K562 (cell line): ENCODE results near the gene TNNT1. TPM values are rescaled to one million over a fixed set of nuclear protein-coding genes. Genes with fewer than 3 reads are reported as not detected.
A peak's percentile ranks its signal among the peaks of the same experiment; 100 is the strongest.

Experiments used
- C11orf30 ChIP-seq: fragments of 450-650 bp; IDR thresholded peaks from 2 replicates; pipeline ENCODE4 v1.6.1; 2016; ENCODE audit warnings: low read depth, mild to moderate bottlenecking
- DACH1 ChIP-seq: fragments of 450-650 bp; IDR thresholded peaks from 2 replicates; pipeline ENCODE4 v1.6.1; 2018; ENCODE audit not compliant: partially characterized antibody
- ELF4 ChIP-seq: fragments of 450-650 bp; formaldehyde crosslinking; IDR thresholded peaks from 2 replicates; pipeline ENCODE4 v1.4.0; 2022; ENCODE audit warnings: missing genetic modification characterization
- ETV1 ChIP-seq: fragments of 450-650 bp; conservative IDR thresholded peaks from 2 replicates; pipeline ENCODE4 v1.6.1; 2016; ENCODE audit warnings: missing genetic modification characterization, control low read depth, low read depth, missing compliant biosample characterization
- GTF2A2 ChIP-seq: IDR thresholded peaks from 2 replicates; pipeline ENCODE4 v1.6.1; 2016; ENCODE audit warnings: mild to moderate bottlenecking, missing genetic modification characterization, missing compliant biosample characterization
- MEIS2 ChIP-seq: fragments of 450-650 bp; IDR thresholded peaks from 2 replicates; pipeline ENCODE4 v1.6.1; 2014; ENCODE audit warnings: mild to moderate bottlenecking; ENCODE audit not compliant: partially characterized antibody
- PCBP2 ChIP-seq: fragments of 200-400 bp; formaldehyde crosslinking; IDR thresholded peaks from 2 replicates; pipeline ENCODE4 v1.6.1; 2018; ENCODE audit warnings: low read length, low read depth, mild to moderate bottlenecking, moderate library complexity; ENCODE audit not compliant: poor library complexity, severe bottlenecking
- SFPQ ChIP-seq: fragments of 200-400 bp; formaldehyde crosslinking; IDR thresholded peaks from 2 replicates; pipeline ENCODE4 v1.6.1; 2017; ENCODE audit warnings: mild to moderate bottlenecking, low read depth, low read length, moderate library complexity
- SP1 ChIP-seq: sonication (generic); formaldehyde crosslinking; IDR thresholded peaks from 2 replicates; pipeline ENCODE4 v1.8.1; 2022; ENCODE audit warnings: mild to moderate bottlenecking, missing genetic modification reagents
- STAT5A ChIP-seq: IDR thresholded peaks from 2 replicates; pipeline ENCODE4 v1.6.1; 2012; ENCODE audit warnings: low read length, inconsistent platforms, borderline replicate concordance
- ZNF449 ChIP-seq: fragments of 250-450 bp; sonication (Bioruptor Pico); IDR thresholded peaks from 2 replicates; pipeline ENCODE4 v1.8.0; 2022; ENCODE audit warnings: moderate library complexity, mild to moderate bottlenecking, inconsistent platforms
- ZNF707 ChIP-seq: fragments of 250-450 bp; sonication (Bioruptor Pico); conservative IDR thresholded peaks from 2 replicates; pipeline ENCODE4 v1.8.0; 2022; ENCODE audit warnings: inconsistent platforms, mild to moderate bottlenecking, moderate library complexity
- polyA plus RNA-seq, 8 experiments: library from polyadenylated mRNA; depleted of rRNA in 4 of 8; stranded (reverse) in 5 of 8; unstranded in 3 of 8; fragments of >200 nt; fragmentation: Nextera tagmentation in 2 of 8; fragmentation: Illumina TruSeq in 1 of 8; extraction: Ambion mirVana in 2 of 8; extraction: Trizol in 1 of 8; gene quantifications; 2 replicates each; pipeline versions ENCODE4 v1.2.1 to v1.2.3, GENCODE V29; 2011 to 2014; ENCODE audit warnings: inconsistent platforms in 1 of 8, missing spikeins in 1 of 8
- total RNA-seq, 7 experiments: library from RNA; depleted of rRNA in 6 of 7; stranded (reverse); fragments of >200 nt in 6 of 7; fragmentation: Illumina TruSeq in 2 of 7; extraction: Trizol in 2 of 7; gene quantifications; 2 replicates each; pipeline versions ENCODE4 v1.2.1 to v1.2.3, GENCODE V29; 2011 to 2021; ENCODE audit warnings: low replicate concordance in 1 of 7
- TF ChIP-seq, protein P1 (sequence below): fragments of 250-450 bp; sonication (Bioruptor Pico); IDR thresholded peaks from 2 replicates; pipeline ENCODE4 v1.5.0; 2022; ENCODE audit warnings: mild to moderate bottlenecking
- TF ChIP-seq, protein P2 (sequence below): fragments of 250-450 bp; sonication (Bioruptor Pico); IDR thresholded peaks from 2 replicates; pipeline ENCODE4 v1.8.0; 2022; ENCODE audit warnings: inconsistent platforms, mild to moderate bottlenecking, moderate library complexity, borderline replicate concordance
- TF ChIP-seq, protein P3 (sequence below): fragments of 450-650 bp; IDR thresholded peaks from 2 replicates; pipeline ENCODE4 v1.7.1; 2018; ENCODE audit warnings: mild to moderate bottlenecking, low read depth; ENCODE audit not compliant: partially characterized antibody

The TNNT1 gene
- total and polyA plus RNA-seq, 9 of the 15 experiments (the other 6 are each of a cell fraction or from before 2014, with no cell fraction given) = 31.8 to 390 (median 227) TPM

DNA sequence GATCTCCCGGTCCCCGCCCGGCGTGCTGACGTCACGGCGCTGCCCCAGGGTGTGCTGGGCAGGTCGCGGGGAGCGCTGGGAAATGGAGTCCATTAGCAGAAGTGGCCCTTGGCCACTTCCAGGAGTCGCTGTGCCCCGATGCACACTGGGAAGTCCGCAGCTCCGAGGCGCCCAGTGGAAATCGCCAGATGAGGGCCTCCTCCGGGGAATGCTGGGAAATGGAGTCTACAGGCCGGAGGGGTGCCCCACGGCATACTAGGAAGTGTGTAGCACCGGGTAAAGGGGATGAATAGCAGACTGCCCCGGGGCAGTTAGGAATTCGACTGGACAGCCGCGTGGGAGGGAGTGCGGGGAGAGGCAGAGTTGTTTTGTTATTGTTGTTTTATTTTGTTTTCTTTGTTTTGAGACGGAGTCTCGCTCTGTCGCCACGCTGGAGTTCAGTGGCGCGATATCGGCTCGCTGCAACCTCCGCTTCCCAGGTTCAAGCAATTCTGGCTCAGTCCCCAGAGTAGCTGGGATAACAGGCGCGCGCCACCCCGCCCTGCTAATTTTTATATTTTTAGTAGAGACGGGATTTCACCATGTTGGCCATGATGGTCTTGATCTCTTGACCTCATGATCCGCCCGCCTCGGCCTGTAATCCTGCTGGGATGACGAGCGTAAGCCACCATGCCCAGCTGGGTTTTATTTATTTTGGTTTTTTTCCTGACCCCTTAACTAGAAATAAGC lies 31.2 kb downstream of the TNNT1 start (continued):
- TF ChIP-seq, protein P1, sequence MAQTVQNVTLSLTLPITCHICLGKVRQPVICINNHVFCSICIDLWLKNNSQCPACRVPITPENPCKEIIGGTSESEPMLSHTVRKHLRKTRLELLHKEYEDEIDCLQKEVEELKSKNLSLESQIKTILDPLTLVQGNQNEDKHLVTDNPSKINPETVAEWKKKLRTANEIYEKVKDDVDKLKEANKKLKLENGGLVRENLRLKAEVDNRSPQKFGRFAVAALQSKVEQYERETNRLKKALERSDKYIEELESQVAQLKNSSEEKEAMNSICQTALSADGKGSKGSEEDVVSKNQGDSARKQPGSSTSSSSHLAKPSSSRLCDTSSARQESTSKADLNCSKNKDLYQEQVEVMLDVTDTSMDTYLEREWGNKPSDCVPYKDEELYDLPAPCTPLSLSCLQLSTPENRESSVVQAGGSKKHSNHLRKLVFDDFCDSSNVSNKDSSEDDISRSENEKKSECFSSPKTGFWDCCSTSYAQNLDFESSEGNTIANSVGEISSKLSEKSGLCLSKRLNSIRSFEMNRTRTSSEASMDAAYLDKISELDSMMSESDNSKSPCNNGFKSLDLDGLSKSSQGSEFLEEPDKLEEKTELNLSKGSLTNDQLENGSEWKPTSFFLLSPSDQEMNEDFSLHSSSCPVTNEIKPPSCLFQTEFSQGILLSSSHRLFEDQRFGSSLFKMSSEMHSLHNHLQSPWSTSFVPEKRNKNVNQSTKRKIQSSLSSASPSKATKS (CRISPR knock-in tag) = no peak
- 0 out of 2 replicates have a peak, but pooled peaks have one; percentile 9 for TF ChIP-seq ZNF707
- no peak for TF ChIP-seq DACH1
- TF ChIP-seq, protein P2, sequence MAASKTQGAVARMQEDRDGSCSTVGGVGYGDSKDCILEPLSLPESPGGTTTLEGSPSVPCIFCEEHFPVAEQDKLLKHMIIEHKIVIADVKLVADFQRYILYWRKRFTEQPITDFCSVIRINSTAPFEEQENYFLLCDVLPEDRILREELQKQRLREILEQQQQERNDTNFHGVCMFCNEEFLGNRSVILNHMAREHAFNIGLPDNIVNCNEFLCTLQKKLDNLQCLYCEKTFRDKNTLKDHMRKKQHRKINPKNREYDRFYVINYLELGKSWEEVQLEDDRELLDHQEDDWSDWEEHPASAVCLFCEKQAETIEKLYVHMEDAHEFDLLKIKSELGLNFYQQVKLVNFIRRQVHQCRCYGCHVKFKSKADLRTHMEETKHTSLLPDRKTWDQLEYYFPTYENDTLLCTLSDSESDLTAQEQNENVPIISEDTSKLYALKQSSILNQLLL (CRISPR knock-in tag) = no peak
- TF ChIP-seq PCBP2 = no peak
- TF ChIP-seq, protein P3, sequence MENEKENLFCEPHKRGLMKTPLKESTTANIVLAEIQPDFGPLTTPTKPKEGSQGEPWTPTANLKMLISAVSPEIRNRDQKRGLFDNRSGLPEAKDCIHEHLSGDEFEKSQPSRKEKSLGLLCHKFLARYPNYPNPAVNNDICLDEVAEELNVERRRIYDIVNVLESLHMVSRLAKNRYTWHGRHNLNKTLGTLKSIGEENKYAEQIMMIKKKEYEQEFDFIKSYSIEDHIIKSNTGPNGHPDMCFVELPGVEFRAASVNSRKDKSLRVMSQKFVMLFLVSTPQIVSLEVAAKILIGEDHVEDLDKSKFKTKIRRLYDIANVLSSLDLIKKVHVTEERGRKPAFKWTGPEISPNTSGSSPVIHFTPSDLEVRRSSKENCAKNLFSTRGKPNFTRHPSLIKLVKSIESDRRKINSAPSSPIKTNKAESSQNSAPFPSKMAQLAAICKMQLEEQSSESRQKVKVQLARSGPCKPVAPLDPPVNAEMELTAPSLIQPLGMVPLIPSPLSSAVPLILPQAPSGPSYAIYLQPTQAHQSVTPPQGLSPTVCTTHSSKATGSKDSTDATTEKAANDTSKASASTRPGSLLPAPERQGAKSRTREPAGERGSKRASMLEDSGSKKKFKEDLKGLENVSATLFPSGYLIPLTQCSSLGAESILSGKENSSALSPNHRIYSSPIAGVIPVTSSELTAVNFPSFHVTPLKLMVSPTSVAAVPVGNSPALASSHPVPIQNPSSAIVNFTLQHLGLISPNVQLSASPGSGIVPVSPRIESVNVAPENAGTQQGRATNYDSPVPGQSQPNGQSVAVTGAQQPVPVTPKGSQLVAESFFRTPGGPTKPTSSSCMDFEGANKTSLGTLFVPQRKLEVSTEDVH = no peak
- TF ChIP-seq SP1 = no peak; the same call in 1 of the 2 replicates
- TF ChIP-seq SFPQ = no peak
- TF ChIP-seq MEIS2 = no peak
- TF ChIP-seq C11orf30 = peak; percentile 36; the same call in 1 of the 2 replicates
- no peak for TF ChIP-seq ETV1 (tag)
- no peak for TF ChIP-seq GTF2A2 (tag)
- TF ChIP-seq ZNF449 (CRISPR knock-in tag) = no peak
- TF ChIP-seq ELF4 (CRISPR knock-in tag) = peak; percentile 82
- no peak for TF ChIP-seq STAT5A
